ENCODE results near the gene PGP. TPM values are rescaled to one million over a fixed set of nuclear protein-coding genes. Genes with fewer than 3 reads are reported as not detected.

PGP gene
- total RNA-seq, 6 experiments from 2014 or later: 12.8 to 17.8 (median 15.1) TPM

DNA sequence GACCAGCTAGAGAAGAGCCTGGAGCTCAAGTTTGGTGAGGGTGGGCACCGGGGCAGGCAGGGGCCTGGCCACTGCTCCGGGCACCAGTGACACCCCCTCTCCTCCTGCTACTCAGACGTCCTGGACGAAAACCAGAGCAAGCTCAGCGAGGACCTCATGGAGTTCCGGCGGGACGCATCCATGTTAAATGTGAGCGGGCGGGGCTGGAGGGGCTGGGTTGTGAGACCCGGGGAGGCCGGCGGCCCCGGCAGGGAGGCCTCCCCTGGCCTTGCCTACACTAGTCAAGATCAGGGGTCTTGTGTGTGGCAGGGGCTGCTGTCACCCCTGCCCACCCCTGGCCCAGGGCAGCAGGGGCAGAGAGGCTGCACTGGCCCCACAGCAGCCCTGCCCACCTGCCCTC, 41.3 kb downstream of the PGP start:
- Mint-ChIP-seq H3K27ac (no peak overlapping the region), H3K4me3 (no peak overlapping the region), H3K9me3 (no peaks in the 10 kb centered on the region), H3K27me3 (ENCODE audit: insufficient read depth) (peaks cover 6% of the 10 kb centered on the region), H3K4me1 (ENCODE audit: low read depth) (no peaks in the 10 kb centered on the region), H3K36me3 (ENCODE audit: low read depth) (peaks cover 9% of the 10 kb centered on the region)
- no peak for DNase-seq
- TF ChIP-seq CTCF (IDR thresholded peaks at IDR 0.05): no peak

DNA sequence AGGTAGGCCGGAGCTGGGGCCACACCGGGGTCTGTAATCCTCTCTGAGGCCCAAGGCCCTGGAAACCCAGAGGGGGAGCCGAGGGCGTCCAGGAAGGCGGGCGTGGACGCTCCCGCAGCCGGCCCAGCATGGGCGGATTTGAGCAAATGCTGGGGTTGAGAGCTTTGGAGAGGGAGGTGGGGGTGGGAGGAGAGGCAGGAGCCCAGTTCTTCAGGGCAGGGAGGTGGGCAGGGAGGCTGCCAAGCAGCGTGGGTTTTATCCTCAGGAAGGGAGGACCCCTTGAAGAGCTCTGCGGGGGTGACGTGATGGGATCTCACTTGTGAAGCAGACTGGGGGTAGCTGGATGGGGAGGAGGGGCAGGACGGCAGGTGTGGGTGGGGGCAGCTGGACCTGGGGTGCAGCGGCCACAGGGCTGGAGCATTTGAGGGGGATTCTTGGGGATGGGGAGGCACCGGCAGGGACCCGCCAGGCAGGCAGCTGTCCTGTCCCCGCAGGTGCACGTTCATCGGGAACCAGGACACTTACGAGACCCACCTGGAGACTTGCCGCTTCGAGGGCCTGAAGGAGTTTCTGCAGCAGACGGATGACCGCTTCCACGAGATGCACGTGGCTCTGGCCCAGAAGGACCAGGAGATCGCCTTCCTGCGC, 41.8 kb downstream of the PGP start:
- Mint-ChIP-seq H3K9me3 (no peaks in the 10 kb centered on the region), H3K4me1 (ENCODE audit: low read depth) (no peaks in the 10 kb centered on the region), H3K4me3 (no peak overlapping the region; the same call in 1 of the 2 replicates), H3K36me3 (ENCODE audit: low read depth) (peaks cover 9% of the 10 kb centered on the region), H3K27ac (no peak overlapping the region), H3K27me3 (ENCODE audit: insufficient read depth) (peaks cover 6% of the 10 kb centered on the region)
- no peak for TF ChIP-seq CTCF (IDR thresholded peaks at IDR 0.05)
- DNase-seq: no peak

DNA sequence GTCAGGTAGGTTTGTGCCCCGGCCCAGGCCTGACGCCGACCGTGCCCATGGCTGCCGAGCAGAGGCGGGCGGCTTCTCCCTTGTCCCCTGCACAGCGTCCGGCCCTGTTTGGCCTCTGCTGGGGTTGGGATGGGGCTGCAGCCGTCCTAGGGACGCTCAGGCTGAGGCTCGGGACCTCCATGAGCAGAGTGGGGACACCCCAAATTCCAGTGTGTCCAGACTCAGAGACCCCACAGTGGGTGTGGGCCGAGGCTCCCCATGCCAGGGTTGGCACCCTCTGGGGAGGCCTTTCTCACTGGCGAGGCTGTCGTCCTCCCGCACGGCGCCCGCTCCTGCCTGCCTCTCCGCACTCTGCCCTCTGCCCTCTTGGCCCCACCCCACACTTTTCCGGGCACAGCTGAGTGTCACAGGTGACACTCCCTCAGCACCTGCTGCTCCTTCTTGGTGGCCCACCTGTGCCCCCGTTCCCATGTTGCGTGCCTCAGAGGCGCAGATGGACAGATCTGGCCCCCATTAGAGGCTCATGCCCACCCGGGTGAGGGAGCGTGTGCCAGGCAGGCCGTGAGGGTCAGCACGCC, 43.0 kb downstream of the PGP start:
- no peak for TF ChIP-seq CTCF (IDR thresholded peaks at IDR 0.05)
- Mint-ChIP-seq H3K4me3 (no peak overlapping the region), H3K27me3 (ENCODE audit: insufficient read depth) (peaks cover 6% of the 10 kb centered on the region), H3K4me1 (ENCODE audit: low read depth) (no peaks in the 10 kb centered on the region), H3K9me3 (no peaks in the 10 kb centered on the region), H3K36me3 (ENCODE audit: low read depth) (peaks cover 5% of the 10 kb centered on the region), H3K27ac (no peak overlapping the region)
- DNase-seq: no peak

DNA sequence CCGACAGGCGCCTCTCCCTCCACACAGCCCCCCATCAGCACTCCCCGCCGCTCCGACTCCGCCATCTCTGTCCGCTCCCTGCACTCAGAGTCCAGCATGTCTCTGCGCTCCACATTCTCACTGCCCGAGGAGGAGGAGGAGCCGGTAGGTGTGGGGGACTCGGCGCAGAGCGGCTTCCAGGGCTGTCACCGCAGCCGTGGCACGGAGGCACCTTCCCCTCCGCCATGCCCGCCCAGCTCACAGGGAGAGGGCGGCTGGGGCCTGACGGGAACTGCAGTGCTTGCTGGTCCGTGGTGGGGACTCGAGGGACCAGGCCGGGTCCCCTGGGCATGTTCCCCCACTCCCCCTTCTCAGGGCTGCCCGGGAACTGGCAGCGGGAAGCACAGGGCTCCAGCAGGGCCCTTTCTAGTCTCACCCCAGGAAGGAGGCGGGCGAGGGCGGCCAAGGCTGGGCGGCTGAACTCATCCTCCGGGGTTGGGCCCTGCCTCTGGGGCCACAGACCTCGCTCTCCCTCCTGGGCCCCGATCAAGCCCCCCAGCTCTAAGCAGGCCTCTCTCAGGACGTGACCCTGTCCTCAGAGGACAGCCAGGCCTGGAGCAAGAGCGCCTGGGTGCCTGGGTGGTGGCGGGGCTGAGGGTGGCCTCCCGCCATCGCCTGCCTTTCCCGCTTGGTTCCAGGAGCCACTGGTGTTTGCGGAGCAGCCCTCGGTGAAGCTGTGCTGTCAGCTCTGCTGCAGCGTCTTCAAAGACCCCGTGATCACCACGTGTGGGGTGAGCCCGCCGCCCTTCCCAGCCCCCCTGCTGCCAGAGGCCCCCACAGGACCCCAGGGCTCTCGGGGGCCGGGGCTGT, 43.8 kb downstream of the PGP start:
- no peaks in the 10 kb centered on the region for H3K4me1 Mint-ChIP-seq (ENCODE audit: low read depth)
- no peak overlapping the region for H3K4me3 Mint-ChIP-seq
- no peaks in the 10 kb centered on the region for H3K9me3 Mint-ChIP-seq
- H3K27ac Mint-ChIP-seq: no peak overlapping the region
- TF ChIP-seq CTCF (IDR thresholded peaks at IDR 0.05): no peak
- DNase-seq: no peak
- H3K27me3 Mint-ChIP-seq (ENCODE audit: insufficient read depth): peaks cover 6% of the 10 kb centered on the region
- H3K36me3 Mint-ChIP-seq (ENCODE audit: low read depth): peaks cover 2% of the 10 kb centered on the region

DNA sequence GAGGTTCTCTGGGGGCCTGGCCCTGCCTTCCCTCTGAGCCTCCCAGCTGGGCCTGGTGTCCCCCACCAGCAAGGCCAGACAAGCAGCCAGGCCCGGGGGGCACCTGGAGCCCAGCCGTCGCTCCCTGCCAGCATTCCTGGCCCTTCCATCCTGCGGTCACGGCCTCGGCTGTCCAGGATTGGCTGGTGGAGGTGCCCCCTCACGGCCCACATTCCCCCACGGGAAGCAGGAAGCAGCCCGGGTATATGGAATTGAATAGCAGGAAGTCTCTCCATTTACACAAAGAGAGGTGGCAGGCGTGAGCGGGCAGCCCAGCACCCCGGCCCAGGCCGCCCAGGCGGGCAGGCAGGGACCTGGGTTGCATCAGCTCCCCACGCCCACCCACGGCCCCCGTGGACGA, 44.6 kb downstream of the PGP start:
- peaks cover 6% of the 10 kb centered on the region; the same call in 1 of the 2 replicates for H3K27me3 Mint-ChIP-seq (ENCODE audit: insufficient read depth)
- H3K36me3 Mint-ChIP-seq (ENCODE audit: low read depth): no peaks in the 10 kb centered on the region
- H3K27ac Mint-ChIP-seq: no peak overlapping the region
- H3K4me3 Mint-ChIP-seq: no peak overlapping the region
- no peaks in the 10 kb centered on the region for H3K9me3 Mint-ChIP-seq
- DNase-seq: no peak
- TF ChIP-seq CTCF (IDR thresholded peaks at IDR 0.05): no peak
- H3K4me1 Mint-ChIP-seq (ENCODE audit: low read depth): no peaks in the 10 kb centered on the region

Data from HFFc6 (cell line).